Activated CD8-positive, alpha-beta T cell treated with anti-CD3 and anti-CD28 coated beads for 36 hours (primary cell): ENCODE results near the gene TELO2. TPM values are rescaled to one million over a fixed set of nuclear protein-coding genes. Genes with fewer than 3 reads are reported as not detected.

Experiments used
- ATAC-seq: fragments of 200-7000 bp; cut with Tn5 transposase; one replicate; pipeline ENCODE4 v1.10.0; 2021; ENCODE audit warnings: mild to moderate bottlenecking, moderate library complexity
- CTCF ChIA-PET: fragments of 350-600 bp; sonication (Branson Sonifier 250); formaldehyde crosslinking; loops from one replicate; lab custom pipeline; 2021; ENCODE audit warnings: antibody characterized with exemption; lab: Charles Lee
- POLR2A ChIA-PET: fragments of 350-600 bp; sonication (Branson Sonifier 250); formaldehyde crosslinking; loops from one replicate; lab custom pipeline; 2021; ENCODE audit warnings: antibody characterized with exemption; lab: Charles Lee
- DNase-seq: peaks from one replicate; pipeline ENCODE4 v3.0.0-alpha.2; 2020
- H3K27ac Mint-ChIP-seq: one replicate; pipeline ENCODE4 v1.8.0; 2021; ENCODE audit warnings: mild to moderate bottlenecking, mixed read lengths
- H3K27me3 Mint-ChIP-seq: one replicate; pipeline ENCODE4 v1.8.0; 2021; ENCODE audit warnings: mixed read lengths
- H3K36me3 Mint-ChIP-seq: one replicate; pipeline ENCODE4 v1.8.0; 2021; ENCODE audit warnings: low read depth, mixed read lengths
- H3K4me1 Mint-ChIP-seq: one replicate; pipeline ENCODE4 v1.8.0; 2021; ENCODE audit warnings: low read depth, mixed read lengths
- H3K4me3 Mint-ChIP-seq: one replicate; pipeline ENCODE4 v1.8.0; 2021; ENCODE audit warnings: mild to moderate bottlenecking, moderate library complexity, mixed read lengths
- H3K9me3 Mint-ChIP-seq: one replicate; pipeline ENCODE4 v1.8.0; 2021; ENCODE audit warnings: mixed read lengths
- CTCF ChIP-seq: fragments of 200-600 bp; IDR thresholded peaks from one replicate; pipeline ENCODE4 v1.8.0; 2022; ENCODE audit warnings: antibody characterized with exemption, mild to moderate bottlenecking
- intact Hi-C: fragments of 100-400 bp; cut with micrococcal nuclease; formaldehyde crosslinking; loops from one replicate; pipeline ENCODE4 v1.10.0; 2022
- total RNA-seq, 2 experiments: library from RNA; stranded (reverse); gene quantifications; one replicate each; pipeline ENCODE4 v1.2.3, GENCODE V29; 2021

Gene TELO2
- total RNA-seq, 2 experiments from 2014 or later, result 59.1 to 62.1 TPM

GRCh38 chr16:1510941-1511351, 17.8 kb downstream of the TELO2 start:
- H3K4me3 Mint-ChIP-seq, result no peak overlapping the region
- ChIA-PET POLR2A (interaction anchor here (0.5 to 0.7 kb wide), 2 partner anchors 132 to 218 kb away, joined by 3 read pairs; no protein-coding TSS in a partner anchor), CTCF (interaction anchor here (0.6 kb wide), 1 partner anchor 147 kb away, joined by 3 read pairs; no protein-coding TSS in a partner anchor)
- H3K36me3 Mint-ChIP-seq, result peaks cover 24% of the 10 kb centered on the region
- ATAC-seq, result no peak
- intact Hi-C loops, result no loop called here
- H3K4me1 Mint-ChIP-seq, result no peaks in the 10 kb centered on the region
- no peaks in the 10 kb centered on the region for H3K9me3 Mint-ChIP-seq
- H3K27me3 Mint-ChIP-seq, result no peaks in the 10 kb centered on the region
- no peak overlapping the region for H3K27ac Mint-ChIP-seq
- no peak for DNase-seq
- TF ChIP-seq CTCF, result no peak

- H3K9me3 Mint-ChIP-seq, result no peaks in the 10 kb centered on the region
- POLR2A ChIA-PET, result interaction anchor here (0.7 to 1.3 kb wide), 6 partner anchors 10 to 133 kb away, joined by 3 to 6 read pairs (median 3); no protein-coding TSS in a partner anchor
- H3K27ac Mint-ChIP-seq, result no peak overlapping the region
- peaks cover 24% of the 10 kb centered on the region for H3K36me3 Mint-ChIP-seq
- H3K4me1 Mint-ChIP-seq, result no peaks in the 10 kb centered on the region
- no peaks in the 10 kb centered on the region for H3K27me3 Mint-ChIP-seq
- no peak for ATAC-seq
- CTCF ChIA-PET, result interaction anchor here (0.6 kb wide), 1 partner anchor 148 kb away, joined by 3 read pairs; no protein-coding TSS in a partner anchor
- H3K4me3 Mint-ChIP-seq, result no peak overlapping the region
- DNase-seq, result no peak
- intact Hi-C loops, result no loop called here
- TF ChIP-seq CTCF, result no peak
These were observed 18.8 kb downstream of the TELO2 start for GRCh38 chr16:1511662-1512569.

GRCh38 chr16:1512774-1513173, 19.6 kb downstream of the TELO2 start:
- Mint-ChIP-seq H3K4me1 (no peaks in the 10 kb centered on the region), H3K27ac (no peak overlapping the region), H3K9me3 (no peaks in the 10 kb centered on the region), H3K36me3 (peaks cover 24% of the 10 kb centered on the region), H3K27me3 (no peaks in the 10 kb centered on the region), H3K4me3 (no peak overlapping the region)
- ATAC-seq, result no peak
- no peak for DNase-seq
- intact Hi-C loops, result no loop called here
- no peak for TF ChIP-seq CTCF
- ChIA-PET CTCF (no interaction called here), POLR2A (interaction anchor here (1.0 to 1.3 kb wide), 4 partner anchors 9 to 19 kb away, joined by 3 to 6 read pairs (median 4); no protein-coding TSS in a partner anchor)

GRCh38 chr16:1514507-1514906, 21.3 kb downstream of the TELO2 start:
- Mint-ChIP-seq H3K4me1 (no peaks in the 10 kb centered on the region), H3K9me3 (no peaks in the 10 kb centered on the region), H3K27me3 (no peaks in the 10 kb centered on the region), H3K27ac (no peak overlapping the region), H3K36me3 (peaks cover 24% of the 10 kb centered on the region), H3K4me3 (no peak overlapping the region)
- ChIA-PET CTCF (interaction anchor here (0.6 kb wide), 1 partner anchor 163 kb away, joined by 3 read pairs; the partner anchor contains the start of gene JPT2), POLR2A (interaction anchor here (0.6 to 1.3 kb wide), 6 partner anchors 9 to 624 kb away, joined by 3 to 8 read pairs (median 4); no protein-coding TSS in a partner anchor)
- DNase-seq, result no peak
- ATAC-seq, result no peak
- TF ChIP-seq CTCF, result no peak
- intact Hi-C loops, result no loop called here
